GM23338 (cell line): ENCODE results near the gene STEAP3. TPM values are rescaled to one million over a fixed set of nuclear protein-coding genes. Genes with fewer than 3 reads are reported as not detected.

Experiments used
- ATAC-seq: fragments of 200-7000 bp; cut with Tn5 transposase; 3 replicates; pipeline ENCODE4 v1.9.1; 2020
- DNase-seq: peaks from one replicate; pipeline ENCODE4 v3.0.0-alpha.2; 2015; ENCODE audit warnings: low spot score
- H2AFZ ChIP-seq: fragments of 200-600 bp; sonication (generic); 2 replicates; pipeline ENCODE4 v1.8.0; 2016; ENCODE audit warnings: antibody characterized with exemption, mild to moderate bottlenecking, moderate library complexity
- H3F3A ChIP-seq: fragments of 200-600 bp; sonication (generic); replicated peaks from 2 replicates; pipeline ENCODE4 v1.8.0; 2017; ENCODE audit warnings: antibody characterized with exemption, mixed run types, low read depth
- H3K27ac ChIP-seq: fragments of 200-600 bp; sonication (generic); 2 replicates; pipeline ENCODE4 v1.6.1; 2016; ENCODE audit warnings: low read depth
- H3K27me3 ChIP-seq: fragments of 200-600 bp; sonication (generic); 2 replicates; pipeline ENCODE4 v1.8.0; 2016; ENCODE audit warnings: mild to moderate bottlenecking, mixed run types, moderate library complexity; ENCODE audit not compliant: insufficient read depth
- H3K36me3 ChIP-seq: fragments of 200-600 bp; sonication (generic); 2 replicates; pipeline ENCODE4 v1.8.0; 2016; ENCODE audit warnings: mild to moderate bottlenecking; ENCODE audit not compliant: insufficient read depth
- H3K4me1 ChIP-seq: fragments of 200-600 bp; sonication (generic); 2 replicates; pipeline ENCODE4 v1.8.0; 2016; ENCODE audit warnings: mild to moderate bottlenecking, moderate library complexity; ENCODE audit not compliant: insufficient read depth
- H3K4me2 ChIP-seq: fragments of 200-600 bp; sonication (generic); 2 replicates; pipeline ENCODE4 v1.7.1; 2017; ENCODE audit warnings: mixed run types
- H3K4me3 ChIP-seq: fragments of 200-600 bp; sonication (generic); 2 replicates; pipeline ENCODE4 v1.6.1; 2016; ENCODE audit warnings: mixed run types
- H3K79me2 ChIP-seq: fragments of 200-600 bp; sonication (generic); replicated peaks from 2 replicates; pipeline ENCODE4 v1.8.0; 2017; ENCODE audit warnings: mild to moderate bottlenecking; ENCODE audit not compliant: insufficient read depth
- H3K9me2 ChIP-seq: fragments of 200-600 bp; sonication (generic); 2 replicates; pipeline ENCODE4 v1.8.0; 2017; ENCODE audit not compliant: insufficient read depth
- H4K20me1 ChIP-seq: fragments of 200-600 bp; sonication (generic); replicated peaks from 2 replicates; pipeline ENCODE4 v1.8.0; 2017; ENCODE audit warnings: mild to moderate bottlenecking; ENCODE audit not compliant: insufficient read depth
- H3K27ac Mint-ChIP-seq: 2 replicates; pipeline ENCODE4 v1.8.0; 2020; ENCODE audit warnings: inconsistent platforms, mild to moderate bottlenecking, moderate library complexity, mixed read lengths
- H3K27me3 Mint-ChIP-seq: 3 replicates; pipeline ENCODE4 v1.8.0; 2022; ENCODE audit warnings: low read depth, mild to moderate bottlenecking, moderate library complexity, mixed read lengths, inconsistent platforms; ENCODE audit not compliant: insufficient read depth, poor library complexity
- H3K36me3 Mint-ChIP-seq: 3 replicates; pipeline ENCODE4 v1.8.0; 2021; ENCODE audit warnings: low read depth, mild to moderate bottlenecking, inconsistent platforms, moderate library complexity, mixed read lengths
- H3K4me1 Mint-ChIP-seq: 3 replicates; pipeline ENCODE4 v1.8.0; 2020; ENCODE audit warnings: mild to moderate bottlenecking, inconsistent platforms, mixed read lengths
- H3K4me3 Mint-ChIP-seq: 3 replicates; pipeline ENCODE4 v1.8.0; 2021; ENCODE audit warnings: moderate library complexity, mild to moderate bottlenecking, inconsistent platforms, mixed read lengths
- H3K9me3 Mint-ChIP-seq: 3 replicates; pipeline ENCODE4 v1.8.0; 2020; ENCODE audit warnings: moderate library complexity, mild to moderate bottlenecking, inconsistent platforms, mixed read lengths
- CREB1 ChIP-seq: fragments of 250-450 bp; sonication (Bioruptor Pico); IDR thresholded peaks from 2 replicates; pipeline ENCODE4 v1.5.0; 2020; ENCODE audit warnings: low read depth, mild to moderate bottlenecking, moderate library complexity
- CTCF ChIP-seq, 2 experiments: fragments of 200-600 bp in 1 of 2; sonication (generic) in 1 of 2; conservative IDR thresholded peaks; 2 replicates each; pipeline versions ENCODE4 v1.5.1 to v1.6.1; 2016 to 2017; ENCODE audit warnings: antibody characterized with exemption in 2 of 2, low read depth in 2 of 2, mild to moderate bottlenecking in 2 of 2, moderate library complexity in 1 of 2
- ETS1 ChIP-seq: IDR thresholded peaks from 2 replicates; pipeline ENCODE4 v1.6.1; 2016; ENCODE audit warnings: antibody characterized with exemption
- EZH2 ChIP-seq: fragments of 200-600 bp; sonication (generic); IDR thresholded peaks from one replicate; pipeline ENCODE4 v1.8.0; 2017; ENCODE audit warnings: antibody characterized with exemption, mild to moderate bottlenecking, low read depth; ENCODE audit not compliant: unreplicated experiment
- EZH2phosphoT487 ChIP-seq: fragments of 200-600 bp; sonication (generic); IDR thresholded peaks from one replicate; pipeline ENCODE4 v1.8.1; 2018; ENCODE audit warnings: antibody characterized with exemption; ENCODE audit not compliant: unreplicated experiment
- JUNB ChIP-seq: IDR thresholded peaks from one replicate; pipeline ENCODE4 v1.6.1; 2016; ENCODE audit warnings: antibody characterized with exemption; ENCODE audit not compliant: unreplicated experiment
- NANOG ChIP-seq: IDR thresholded peaks from 2 replicates; pipeline ENCODE4 v1.6.1; 2016; ENCODE audit warnings: antibody characterized with exemption, borderline replicate concordance
- REST ChIP-seq: IDR thresholded peaks from one replicate; pipeline ENCODE4 v1.6.1; 2018; ENCODE audit warnings: antibody characterized with exemption; ENCODE audit not compliant: unreplicated experiment
- STAT1 ChIP-seq: IDR thresholded peaks from one replicate; pipeline ENCODE4 v1.6.1; 2016; ENCODE audit warnings: antibody characterized with exemption; ENCODE audit not compliant: unreplicated experiment
- ZNF114 ChIP-seq: fragments of 250-450 bp; sonication (Bioruptor Pico); IDR thresholded peaks from 2 replicates; pipeline ENCODE4 v1.5.0; 2020; ENCODE audit warnings: mild to moderate bottlenecking, moderate library complexity
- ZNF331 ChIP-seq: fragments of 250-450 bp; sonication (Bioruptor Pico); IDR thresholded peaks from 2 replicates; pipeline ENCODE4 v1.5.0; 2020; ENCODE audit warnings: low read depth, mild to moderate bottlenecking, moderate library complexity
- ZNF462 ChIP-seq: fragments of 250-450 bp; sonication (Bioruptor Pico); IDR thresholded peaks from 2 replicates; pipeline ENCODE4 v1.5.0; 2020; ENCODE audit warnings: mild to moderate bottlenecking, moderate library complexity
- polyA plus RNA-seq: library from polyadenylated mRNA; unstranded; fragments of >200 nt; fragmentation: Nextera tagmentation; extraction: Ambion mirVana; gene quantifications from 2 replicates; pipeline ENCODE4 v1.2.1, GENCODE V29; 2016
- total RNA-seq: library from RNA; depleted of rRNA; stranded (reverse); fragments of >200 nt; shearing (Covaris generic); gene quantifications from 2 replicates; pipeline ENCODE4 v1.2.3, GENCODE V29; 2014

The STEAP3 gene
- total and polyA plus RNA-seq, 2 experiments from 2014 or later = 8.6 to 27.3 TPM

- H4K20me1 ChIP-seq = no peaks in the 10 kb centered on the region
- Mint-ChIP-seq H3K4me3 (no peak overlapping the region), H3K9me3 (no peaks in the 10 kb centered on the region), H3K27me3 (peaks cover 8% of the 10 kb centered on the region), H3K4me1 (no peaks in the 10 kb centered on the region; the same call in 2 of the 3 replicates), H3K36me3 (no peaks in the 10 kb centered on the region), H3K27ac (no peak overlapping the region)
- no peak for TF ChIP-seq CTCF (conservative IDR thresholded peaks at IDR 0.05; ENCODE audit: low read depth in 2 of 2)
- TF ChIP-seq REST = no peak
- TF ChIP-seq EZH2phosphoT487 = no peak
- no peak for TF ChIP-seq ZNF462 (CRISPR knock-in tag)
- no peak for TF ChIP-seq ZNF331
- no peak for TF ChIP-seq STAT1
- TF ChIP-seq EZH2 = no peak
- TF ChIP-seq ZNF114 = no peak
- TF ChIP-seq CREB1 = no peak
- no peak for TF ChIP-seq JUNB
- no peak for TF ChIP-seq NANOG
- no peak for TF ChIP-seq ETS1
- H3K27me3 ChIP-seq = no peaks in the 10 kb centered on the region
- no peak for DNase-seq
- H3K4me3 ChIP-seq = no peak overlapping the region
- no peaks in the 10 kb centered on the region for H3K4me1 ChIP-seq
- no peaks in the 10 kb centered on the region for H3K79me2 ChIP-seq
- H2AFZ ChIP-seq = no peak overlapping the region
- no peak overlapping the region for H3K4me2 ChIP-seq
- H3K27ac ChIP-seq = no peak overlapping the region
- H3K9me2 ChIP-seq = no peaks in the 10 kb centered on the region
- H3F3A ChIP-seq = no peaks in the 10 kb centered on the region
- ATAC-seq = no peak
- H3K36me3 ChIP-seq = no peaks in the 10 kb centered on the region
Observed at GRCh38 chr2:119282996-119283511, 59.4 kb downstream of the STEAP3 start.
